GM13976 (cell line): Measurements from ENCODE around the gene STAB2.
A peak's percentile ranks its signal among the peaks of the same experiment; 100 is the strongest.

Experiments used
- DNase-seq: peaks from one replicate; pipeline ENCODE4 v3.0.0; 2012; ENCODE audit warnings: low spot score
- CTCF ChIP-seq: IDR thresholded peaks from 2 replicates; pipeline ENCODE4 v1.5.1; 2012; ENCODE audit warnings: borderline replicate concordance, mild to moderate bottlenecking; ENCODE audit not compliant: insufficient read depth; ENCODE audit errors: extremely low read depth, missing control alignments, control extremely low read depth
- in situ Hi-C: fragments of 300-500 bp; cut with MboI; formaldehyde crosslinking; loops from one replicate; pipeline ENCODE4 v1.12.0; 2022; ENCODE audit warnings: low sequenced_read_pairs, mixed read lengths, inconsistent platforms; ENCODE audit not compliant: unreplicated experiment

STAB2 gene

GRCh38 chr12:103637429-103637828, 50.4 kb downstream of the STAB2 start:
- in situ Hi-C loops = no loop called here
- no peak for DNase-seq
- TF ChIP-seq CTCF = no peak

GRCh38 chr12:103639983-103640382, 52.9 kb downstream of the STAB2 start:
- in situ Hi-C loops = no loop called here
- DNase-seq = no peak
- no peak for TF ChIP-seq CTCF

GRCh38 chr12:103640410-103640809, 53.3 kb downstream of the STAB2 start:
- in situ Hi-C loops = no loop called here
- no peak for TF ChIP-seq CTCF
- no peak for DNase-seq

- TF ChIP-seq CTCF = no peak
- DNase-seq = peak; percentile 30
Measured at GRCh38 chr12:103640831-103641230, 53.8 kb downstream of the STAB2 start.

GRCh38 chr12:103642240-103642864, 55.3 kb downstream of the STAB2 start:
- in situ Hi-C loops = no loop called here
- TF ChIP-seq CTCF = no peak
- no peak for DNase-seq

More at GRCh38 chr12:103640831-103641230, 53.8 kb downstream of the STAB2 start:
- in situ Hi-C loops = no loop called here

- no peak for TF ChIP-seq CTCF
- no peak for DNase-seq
- in situ Hi-C loops = no loop called here
Measured at GRCh38 chr12:103645202-103645601, 58.1 kb downstream of the STAB2 start.
